Activated CD8-positive, alpha-beta T cell treated with anti-CD3 and anti-CD28 coated beads for 36 hours (primary cell): ENCODE results near the gene RTRAF. TPM values are rescaled to one million over a fixed set of nuclear protein-coding genes. Genes with fewer than 3 reads are reported as not detected.

Source experiments
- ATAC-seq: fragments of 200-7000 bp; cut with Tn5 transposase; one replicate; pipeline ENCODE4 v1.10.0; 2021; ENCODE audit warnings: mild to moderate bottlenecking, moderate library complexity
- CTCF ChIA-PET: fragments of 350-600 bp; sonication (Branson Sonifier 250); formaldehyde crosslinking; loops from one replicate; lab custom pipeline; 2021; ENCODE audit warnings: antibody characterized with exemption; lab: Charles Lee
- POLR2A ChIA-PET: fragments of 350-600 bp; sonication (Branson Sonifier 250); formaldehyde crosslinking; loops from one replicate; lab custom pipeline; 2021; ENCODE audit warnings: antibody characterized with exemption; lab: Charles Lee
- DNase-seq: peaks from one replicate; pipeline ENCODE4 v3.0.0-alpha.2; 2020
- H3K27ac Mint-ChIP-seq: one replicate; pipeline ENCODE4 v1.8.0; 2021; ENCODE audit warnings: mild to moderate bottlenecking, mixed read lengths
- H3K27me3 Mint-ChIP-seq: one replicate; pipeline ENCODE4 v1.8.0; 2021; ENCODE audit warnings: mixed read lengths
- H3K36me3 Mint-ChIP-seq: one replicate; pipeline ENCODE4 v1.8.0; 2021; ENCODE audit warnings: low read depth, mixed read lengths
- H3K4me1 Mint-ChIP-seq: one replicate; pipeline ENCODE4 v1.8.0; 2021; ENCODE audit warnings: low read depth, mixed read lengths
- H3K4me3 Mint-ChIP-seq: one replicate; pipeline ENCODE4 v1.8.0; 2021; ENCODE audit warnings: mild to moderate bottlenecking, moderate library complexity, mixed read lengths
- H3K9me3 Mint-ChIP-seq: one replicate; pipeline ENCODE4 v1.8.0; 2021; ENCODE audit warnings: mixed read lengths
- CTCF ChIP-seq: fragments of 200-600 bp; IDR thresholded peaks from one replicate; pipeline ENCODE4 v1.8.0; 2022; ENCODE audit warnings: antibody characterized with exemption, mild to moderate bottlenecking
- intact Hi-C: fragments of 100-400 bp; cut with micrococcal nuclease; formaldehyde crosslinking; loops from one replicate; pipeline ENCODE4 v1.10.0; 2022
- total RNA-seq, 2 experiments: library from RNA; stranded (reverse); gene quantifications; one replicate each; pipeline ENCODE4 v1.2.3, GENCODE V29; 2021

RTRAF gene
- total RNA-seq, 2 experiments from 2014 or later = 230 to 235 TPM

- CTCF ChIA-PET = interaction anchor here (1.0 to 6.3 kb wide), 3 partner anchors 8 to 38 kb away, joined by 3 to 34 read pairs (median 5); no protein-coding TSS in a partner anchor
- Mint-ChIP-seq H3K27ac (no peak overlapping the region), H3K4me3 (no peak overlapping the region), H3K27me3 (no peaks in the 10 kb centered on the region), H3K4me1 (peaks cover 2% of the 10 kb centered on the region), H3K36me3 (peaks cover 52% of the 10 kb centered on the region), H3K9me3 (no peaks in the 10 kb centered on the region)
- intact Hi-C loops = no loop called here
- POLR2A ChIA-PET = no interaction called here
- no peak for ATAC-seq
- TF ChIP-seq CTCF = no peak
- DNase-seq = no peak
Measured at GRCh38 chr14:52007637-52008036, 18.3 kb downstream of the RTRAF start.

GRCh38 chr14:52008136-52008535, 18.8 kb downstream of the RTRAF start:
- ATAC-seq (no peak), DNase-seq (no peak)
- CTCF ChIA-PET = interaction anchor here (1.0 to 6.3 kb wide), 4 partner anchors 8 to 123 kb away, joined by 3 to 34 read pairs (median 6); no protein-coding TSS in a partner anchor
- Mint-ChIP-seq H3K27me3 (no peaks in the 10 kb centered on the region), H3K4me3 (no peak overlapping the region), H3K27ac (no peak overlapping the region), H3K9me3 (no peaks in the 10 kb centered on the region), H3K36me3 (peaks cover 50% of the 10 kb centered on the region), H3K4me1 (peaks cover 2% of the 10 kb centered on the region)
- TF ChIP-seq CTCF = no peak
- intact Hi-C loops = no loop called here
- POLR2A ChIA-PET = interaction anchor here (1.0 kb wide), 2 partner anchors 9 to 14 kb away, joined by 3 read pairs; no protein-coding TSS in a partner anchor

- no peak for TF ChIP-seq CTCF
- Mint-ChIP-seq H3K27me3 (no peaks in the 10 kb centered on the region), H3K36me3 (peaks cover 41% of the 10 kb centered on the region), H3K4me3 (no peak overlapping the region), H3K27ac (no peak overlapping the region), H3K4me1 (no peaks in the 10 kb centered on the region), H3K9me3 (no peaks in the 10 kb centered on the region)
- CTCF ChIA-PET = interaction anchor here (0.8 to 6.3 kb wide), 3 partner anchors 16 to 115 kb away, joined by 3 to 34 read pairs (median 4); no protein-coding TSS in a partner anchor
- DNase-seq = no peak
- intact Hi-C loops = no loop called here
- POLR2A ChIA-PET = no interaction called here
- no peak for ATAC-seq
Measured at GRCh38 chr14:52010173-52010693, 20.9 kb downstream of the RTRAF start.

- H3K9me3 Mint-ChIP-seq = no peaks in the 10 kb centered on the region
- ChIA-PET POLR2A (no interaction called here), CTCF (interaction anchor here (6.3 kb wide), 1 partner anchor 18 kb away, joined by 34 read pairs; no protein-coding TSS in a partner anchor)
- H3K36me3 Mint-ChIP-seq = peaks cover 32% of the 10 kb centered on the region
- ATAC-seq (no peak), DNase-seq (no peak)
- intact Hi-C loops = no loop called here
- no peak for TF ChIP-seq CTCF
- H3K4me3 Mint-ChIP-seq = no peak overlapping the region
- H3K4me1 Mint-ChIP-seq = no peaks in the 10 kb centered on the region
- H3K27ac Mint-ChIP-seq = no peak overlapping the region
- peaks cover 3% of the 10 kb centered on the region for H3K27me3 Mint-ChIP-seq
Measured at GRCh38 chr14:52011523-52011922, 22.2 kb downstream of the RTRAF start.

- intact Hi-C loops = no loop called here
- H3K4me1 Mint-ChIP-seq = no peaks in the 10 kb centered on the region
- H3K36me3 Mint-ChIP-seq = peaks cover 27% of the 10 kb centered on the region
- H3K27me3 Mint-ChIP-seq = peaks cover 5% of the 10 kb centered on the region
- TF ChIP-seq CTCF = no peak
- CTCF ChIA-PET = interaction anchor here (1.5 to 6.3 kb wide), 3 partner anchors 10 to 260 kb away, joined by 3 to 34 read pairs (median 6); no protein-coding TSS in a partner anchor
- DNase-seq (no peak), ATAC-seq (no peak)
- no peak overlapping the region for H3K27ac Mint-ChIP-seq
- H3K9me3 Mint-ChIP-seq = no peaks in the 10 kb centered on the region
- H3K4me3 Mint-ChIP-seq = no peak overlapping the region
- POLR2A ChIA-PET = no interaction called here
Measured at GRCh38 chr14:52012635-52013034, 23.3 kb downstream of the RTRAF start.
